Keratinocyte (primary cell): Measurements from ENCODE around the gene TLX2.

Experiments
- CTCF ChIP-seq, 3 experiments: IDR thresholded peaks in 1 of 3; conservative IDR thresholded peaks in 1 of 3; optimal IDR thresholded peaks in 1 of 3; 2 replicates in 2 of 3; 3 replicates in 1 of 3; pipeline versions ENCODE3 to v1.5.1; 2011; ENCODE audit warnings: low read length in 3 of 3, mild to moderate bottlenecking in 3 of 3, moderate library complexity in 2 of 3, control low read depth in 1 of 3, inconsistent platforms in 1 of 3; ENCODE audit not compliant: insufficient read depth in 2 of 3; ENCODE audit errors: extremely low read depth in 1 of 3
- EZH2 ChIP-seq: IDR thresholded peaks from one replicate; pipeline ENCODE4 v1.6.1; 2012; ENCODE audit warnings: inconsistent platforms, mild to moderate bottlenecking, low read length, moderate library complexity

- TF ChIP-seq CTCF (optimal IDR thresholded peaks at IDR 0.05 in 1 of 3, IDR thresholded peaks at IDR 0.05 in 1 of 3, conservative IDR thresholded peaks at IDR 0.05 in 1 of 3; ENCODE audit: extremely low read depth in 1 of 3, insufficient read depth in 2 of 3, low read length in 3 of 3) (no peak), EZH2 (no peak)
Observed at GRCh38 chr2:74500578-74500946, 13.7 kb upstream of the TLX2 start.
